ENCODE results near the gene SPACA5.
"Not testable (repeated sequence)": the region's sequence is repeated elsewhere in the genome, so short reads cannot be mapped to it uniquely, and the experiment has no call there.

Gene SPACA5

DNA sequence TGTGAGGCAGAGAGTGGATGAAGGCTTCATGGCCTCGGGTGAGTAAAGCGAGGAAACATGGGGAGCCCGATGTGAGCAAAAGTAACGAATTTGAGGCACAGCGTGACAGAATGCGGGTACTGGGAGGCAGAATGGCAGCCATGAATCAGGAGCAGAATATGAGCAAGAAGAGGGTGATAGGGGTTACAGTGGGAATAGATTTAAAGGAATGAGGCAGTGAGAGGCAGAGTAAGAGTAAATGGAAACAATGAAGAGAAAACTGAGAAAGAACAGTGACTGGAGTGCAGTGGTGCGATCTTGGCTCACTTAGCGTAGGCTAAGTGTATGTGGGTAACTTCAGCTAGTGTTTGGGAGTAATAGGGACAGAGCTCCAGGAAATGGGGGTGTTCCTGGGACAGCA is at the start of gene SPACA5:
Gene SPACA5, plus strand, starts transcription at position 301 of the 400 bp plus-strand sequence. CDS start 815 bp downstream, outside the sequence.
- not testable (repeated sequence) for DNase-seq

GRCh38 chrX:47958206-47958605 is 48.6 kb upstream of the SPACA5 start:
- DNase-seq, result peak in 1 of 14 donors; percentile 0

DNA sequence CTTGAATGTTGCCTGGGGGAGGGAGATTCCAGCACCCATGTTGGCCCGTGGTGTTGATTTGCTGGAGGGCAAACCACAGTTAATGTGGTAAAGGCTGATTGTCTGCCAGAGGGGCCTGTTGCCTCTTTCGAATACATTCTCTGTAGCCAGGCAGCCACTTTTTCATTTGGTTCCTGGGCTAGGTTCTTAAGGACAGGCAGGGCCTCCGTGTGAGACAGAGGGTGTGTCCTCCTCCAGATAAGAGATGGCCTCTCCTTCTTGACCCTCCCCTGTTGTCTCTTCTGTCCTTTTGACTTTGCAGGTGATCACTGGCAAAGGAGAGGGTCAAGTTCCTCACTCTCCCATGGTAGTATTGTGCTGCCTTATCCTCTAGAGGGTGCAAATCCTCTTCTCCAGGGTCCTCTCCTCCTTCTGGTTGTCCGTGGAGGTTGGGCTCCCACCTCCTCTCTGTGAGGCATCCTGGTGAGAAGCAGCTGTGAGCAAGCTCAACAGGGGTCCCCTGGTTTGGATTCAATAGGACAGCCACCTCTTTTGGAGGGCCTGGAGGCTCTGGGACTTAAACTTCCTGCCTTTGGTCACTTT is 47.9 kb upstream of the SPACA5 start:
- DNase-seq, result no peak

GRCh38 chrX:47960406-47960805 is 46.4 kb upstream of the SPACA5 start:
- DNase-seq, result no peak

DNA sequence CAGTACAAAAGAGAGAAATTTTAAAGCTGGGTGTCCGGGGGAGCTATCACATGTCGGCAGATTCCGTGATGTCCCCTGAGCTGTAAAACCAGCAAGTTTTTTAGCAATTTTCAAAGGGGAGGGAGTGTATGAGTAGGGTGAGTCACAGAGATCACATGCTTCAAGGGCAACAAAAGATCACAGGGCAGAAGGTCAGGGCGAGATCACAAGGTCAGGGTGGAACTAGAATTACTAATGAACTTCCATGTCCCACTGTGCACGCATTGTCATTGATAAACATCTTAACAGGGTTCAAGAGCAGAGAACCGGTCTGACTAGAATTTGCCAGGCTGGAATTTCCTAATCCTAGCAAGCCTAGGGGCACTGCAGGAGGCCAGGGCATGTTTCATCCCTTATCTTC is 45.0 kb upstream of the SPACA5 start:
- DNase-seq, result not testable (repeated sequence)

DNA sequence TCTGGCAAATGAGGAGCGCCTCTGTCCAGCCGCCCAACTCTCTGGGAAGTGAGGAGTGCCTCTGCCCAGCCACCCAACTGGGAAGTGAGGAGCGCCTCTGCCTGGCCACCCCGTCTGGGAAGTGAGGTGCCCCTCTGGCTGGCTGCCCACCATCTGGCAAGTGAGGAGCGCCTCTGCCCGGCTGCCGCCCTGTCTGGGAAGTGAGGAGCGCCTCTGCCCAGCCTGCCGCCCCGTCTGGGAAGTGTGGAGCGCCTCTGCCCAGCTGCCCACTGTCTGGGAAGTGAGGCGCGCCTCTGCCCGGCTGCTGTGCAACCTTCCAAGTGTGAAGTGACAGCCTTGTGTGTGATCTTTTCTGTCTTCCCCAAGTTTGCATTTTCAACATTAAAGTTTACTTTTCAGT is 41.3 kb upstream of the SPACA5 start:
- DNase-seq, result not testable (repeated sequence)

DNA sequence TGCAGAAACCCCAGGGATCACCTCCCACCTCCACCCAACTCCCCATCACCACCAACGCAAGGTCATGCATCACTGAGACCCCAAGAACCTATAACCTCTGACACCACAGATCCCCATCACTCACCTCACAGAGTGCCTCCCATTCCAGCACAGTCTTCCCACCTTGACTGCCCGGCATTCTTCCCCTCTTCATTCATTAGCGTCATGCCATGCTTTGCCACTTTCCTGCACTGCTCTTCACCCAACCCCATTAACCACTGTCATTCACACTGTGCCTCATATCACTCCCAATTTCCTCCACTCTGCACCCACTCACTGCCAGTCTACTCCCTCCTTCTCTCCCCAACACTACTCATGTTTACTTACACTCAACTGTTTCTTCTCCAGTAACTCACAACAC is 33.6 kb upstream of the SPACA5 start:
- DNase-seq, result no peak

GRCh38 chrX:47976254-47977151 is 30.3 kb upstream of the SPACA5 start:
- no peak for DNase-seq

DNA sequence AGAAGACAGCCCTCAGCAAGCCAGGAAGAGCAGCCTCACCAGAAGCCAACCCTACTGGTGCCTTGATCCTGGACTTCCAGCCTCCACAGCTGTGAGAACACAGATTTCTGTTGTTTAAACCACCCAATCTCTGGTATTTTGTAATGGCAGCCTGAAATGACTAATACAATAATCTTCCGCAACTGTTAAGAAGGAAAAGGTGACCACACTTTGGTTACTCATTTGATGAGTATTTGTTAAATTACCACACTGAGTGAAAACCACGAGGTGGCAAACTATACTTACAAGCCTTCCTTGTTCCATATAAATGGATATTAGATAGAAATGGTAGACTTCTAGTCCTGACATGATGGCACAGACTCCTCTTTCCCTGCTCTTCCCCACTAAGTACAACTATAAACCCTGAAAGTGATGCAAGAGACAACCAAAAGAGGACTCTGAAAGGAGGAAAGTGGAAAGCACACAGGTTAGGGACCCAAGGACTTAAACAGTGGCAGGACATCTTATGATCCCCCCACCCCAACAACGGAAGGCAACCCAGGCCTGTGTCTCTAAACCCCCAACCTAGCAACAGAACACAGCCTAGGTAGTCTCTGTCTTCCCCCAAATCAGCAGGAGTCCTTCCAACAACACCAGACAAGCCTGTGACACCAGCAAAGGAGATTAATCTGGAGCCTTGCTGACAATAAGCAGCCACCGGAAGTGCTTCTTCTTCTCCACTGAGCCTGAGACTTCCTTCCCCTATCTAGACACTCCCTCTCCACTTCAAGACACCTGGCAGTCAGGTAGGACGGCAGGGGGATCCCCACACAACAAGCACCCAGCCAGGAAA is 15.3 kb upstream of the SPACA5 start:
- peak in 1 of 14 donors; percentile 0 for DNase-seq

- DNase-seq, result no peak
These were observed 14.8 kb upstream of the SPACA5 start for GRCh38 chrX:47992095-47992380.

DNA sequence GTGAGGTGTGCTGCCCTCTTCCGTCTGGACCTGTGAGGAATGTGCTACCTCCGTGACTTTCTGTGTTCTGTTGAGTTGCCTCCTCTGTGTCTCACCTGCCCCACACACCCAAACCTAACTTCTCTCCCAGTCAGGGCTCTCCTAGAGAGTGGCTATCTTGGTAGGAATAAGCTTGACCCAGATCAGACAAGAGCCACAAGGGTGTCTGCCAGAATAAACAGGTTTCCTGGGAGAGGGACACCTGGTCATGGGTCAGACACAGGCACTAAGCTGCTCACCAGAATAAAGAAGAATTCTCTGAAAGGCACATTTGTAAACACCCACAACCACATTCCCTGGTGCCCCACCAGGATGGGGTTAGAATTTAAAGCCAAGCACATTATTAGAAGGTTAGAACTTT is 14.1 kb upstream of the SPACA5 start:
- DNase-seq, result peak in 1 of 14 donors; percentile 0

GRCh38 chrX:48001260-48001659 is 5.5 kb upstream of the SPACA5 start:
- DNase-seq, result no peak

DNA sequence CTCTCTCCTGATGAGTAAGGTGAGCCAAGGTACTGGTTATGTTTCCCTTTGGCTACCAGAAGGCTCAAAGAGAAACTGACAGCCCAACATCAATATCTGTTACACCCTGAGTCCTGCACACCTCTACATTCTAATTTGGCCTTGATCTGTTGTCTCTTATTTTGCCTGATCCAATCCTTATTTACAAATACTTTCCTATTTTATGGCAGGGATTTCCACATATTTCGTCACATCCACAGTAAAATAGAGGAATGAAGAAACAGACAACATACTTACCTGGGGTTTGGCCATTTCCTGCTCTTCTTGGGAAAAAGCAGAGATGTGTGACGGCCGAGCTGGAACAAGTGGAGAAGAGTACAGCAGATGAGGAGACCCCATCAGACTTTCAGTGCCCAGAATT is 4.5 kb upstream of the SPACA5 start:
- DNase-seq, result peak in 1 of 14 donors; percentile 4

- DNase-seq, result no peak
These were observed 3.9 kb upstream of the SPACA5 start for GRCh38 chrX:48002929-48003328.

GRCh38 chrX:48003367-48003757 is 3.4 kb upstream of the SPACA5 start:
- peak in 3 of 14 donors; percentile 14 to 33 (median 32) for DNase-seq

DNA sequence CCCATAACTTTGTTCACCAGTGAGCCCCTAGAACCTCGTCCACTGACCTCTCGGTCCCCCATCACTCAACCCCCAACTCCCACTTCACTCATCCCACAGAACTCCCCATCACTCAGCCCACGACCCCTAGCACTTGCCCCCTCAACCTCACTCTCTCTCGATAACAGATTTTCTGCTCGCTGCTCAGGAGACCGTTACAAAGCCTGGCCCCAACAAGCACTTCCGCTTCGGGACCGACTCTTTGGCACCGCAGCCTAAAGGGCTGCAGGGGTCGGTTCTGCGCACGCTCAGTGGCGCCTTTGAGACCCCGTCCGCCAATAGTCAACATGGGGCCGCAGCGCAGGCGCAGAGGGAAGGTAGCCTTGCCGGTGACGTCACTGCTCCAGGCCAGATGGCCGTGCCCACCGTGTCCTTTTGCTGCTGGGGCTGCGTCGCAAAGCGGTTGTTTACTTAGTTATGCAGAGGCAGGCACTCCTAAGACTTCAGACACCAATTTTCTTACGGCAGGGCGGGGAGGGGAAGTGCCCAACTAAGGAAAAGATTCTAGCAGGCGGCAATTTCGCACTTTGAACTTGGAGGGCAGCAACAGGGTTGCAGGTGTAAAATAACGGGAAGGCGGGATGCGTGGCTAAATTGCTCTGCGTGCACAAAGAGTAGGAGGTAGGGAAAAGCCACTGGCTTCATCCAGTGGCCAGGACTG is 2.9 kb upstream of the SPACA5 start, which contains the start of gene ZNF182:
Gene ZNF182, minus strand, starts transcription at position 232 of the 700 bp plus-strand sequence. CDS start 1,380 bp downstream, outside the sequence.
- peak; percentile 28 to 86 (median 74) for DNase-seq

- not testable (repeated sequence) for DNase-seq
These were observed 2.7 kb downstream of the SPACA5 start for GRCh38 chrX:48009445-48009960.

GRCh38 chrX:48016583-48017310 is 10.0 kb downstream of the SPACA5 start:
- DNase-seq, result not testable (repeated sequence)

GRCh38 chrX:48019892-48020291 is 13.1 kb downstream of the SPACA5 start:
- DNase-seq, result not testable (repeated sequence)

DNA sequence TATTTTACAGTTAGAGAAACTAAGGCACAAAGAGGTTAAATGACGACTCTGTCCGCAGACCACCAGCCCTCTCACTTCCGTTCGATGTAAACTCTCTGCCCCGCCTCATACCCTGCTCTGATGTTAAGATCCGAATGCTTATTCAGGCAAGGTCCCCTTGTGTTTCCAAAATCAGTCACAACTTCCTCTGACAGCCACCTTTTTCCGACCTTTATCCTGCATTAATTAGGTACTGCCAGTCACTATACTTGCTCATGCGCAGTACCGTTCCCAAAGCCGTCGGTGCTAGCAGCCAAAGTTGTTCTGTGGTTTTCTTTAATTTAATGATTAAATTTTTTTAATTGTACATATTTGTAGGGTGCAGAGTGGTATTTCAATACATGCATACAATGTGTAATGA is 13.7 kb downstream of the SPACA5 start:
- not testable (repeated sequence) for DNase-seq

Measured in C1 segment of cervical spinal cord (tissue), 14 donors.